ENCODE results near the gene LRGUK. TPM values are rescaled to one million over a fixed set of nuclear protein-coding genes. Genes with fewer than 3 reads are reported as not detected.

Gene LRGUK
- total and polyA plus RNA-seq, 2 donors (not counting 3 experiments of a cell fraction or from before 2014, with no cell fraction given), result 0.10 to 0.11 TPM

DNA sequence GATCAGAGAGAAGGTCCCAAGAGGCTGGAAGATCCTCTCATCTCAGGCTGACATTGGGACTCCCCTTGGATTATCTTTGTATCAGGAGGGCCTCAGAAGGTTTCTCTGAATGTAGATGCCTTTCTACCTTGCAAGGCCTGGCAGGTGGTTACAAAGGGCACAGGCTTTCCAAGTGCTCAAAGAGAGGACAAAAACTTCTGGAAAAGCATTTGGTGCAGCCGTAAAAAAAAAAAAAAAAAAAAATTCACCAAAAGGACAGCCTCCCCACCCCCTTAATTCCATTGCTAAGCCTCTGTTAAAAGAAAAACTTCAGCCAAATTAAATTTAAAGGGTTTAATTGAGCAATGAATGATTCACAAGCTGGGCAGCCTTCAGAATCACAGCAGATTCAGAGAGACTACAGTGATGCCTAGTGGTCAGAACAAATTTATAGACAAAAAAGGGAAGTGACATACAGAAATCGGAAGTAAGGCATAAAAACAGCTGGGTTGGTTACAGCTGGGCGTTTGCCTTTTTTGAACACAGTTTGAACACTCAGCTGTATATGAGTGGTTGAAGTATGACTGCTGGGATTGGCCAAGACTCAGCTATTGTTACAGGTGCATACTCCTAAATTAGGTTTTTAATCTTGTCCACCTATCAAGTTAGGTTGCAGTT lies 42.5 kb upstream of the LRGUK start:
- no peak overlapping the region for H3K4me2 ChIP-seq (ENCODE audit: insufficient read depth, low read length)
- no peak for FAIRE-seq
- POLR2A ChIA-PET, result no interaction called here
- H3K9ac ChIP-seq (replicated peaks; ENCODE audit: extremely low read depth, insufficient read depth, low read length), result no peak overlapping the region
- peaks cover 2% of the 10 kb centered on the region for H3K9me3 ChIP-seq (replicated peaks; ENCODE audit: control insufficient read depth, insufficient read depth, low read length)
- no peak for DNase-seq (ENCODE audit: low read depth, low spot score)
- TF ChIP-seq, protein P1, sequence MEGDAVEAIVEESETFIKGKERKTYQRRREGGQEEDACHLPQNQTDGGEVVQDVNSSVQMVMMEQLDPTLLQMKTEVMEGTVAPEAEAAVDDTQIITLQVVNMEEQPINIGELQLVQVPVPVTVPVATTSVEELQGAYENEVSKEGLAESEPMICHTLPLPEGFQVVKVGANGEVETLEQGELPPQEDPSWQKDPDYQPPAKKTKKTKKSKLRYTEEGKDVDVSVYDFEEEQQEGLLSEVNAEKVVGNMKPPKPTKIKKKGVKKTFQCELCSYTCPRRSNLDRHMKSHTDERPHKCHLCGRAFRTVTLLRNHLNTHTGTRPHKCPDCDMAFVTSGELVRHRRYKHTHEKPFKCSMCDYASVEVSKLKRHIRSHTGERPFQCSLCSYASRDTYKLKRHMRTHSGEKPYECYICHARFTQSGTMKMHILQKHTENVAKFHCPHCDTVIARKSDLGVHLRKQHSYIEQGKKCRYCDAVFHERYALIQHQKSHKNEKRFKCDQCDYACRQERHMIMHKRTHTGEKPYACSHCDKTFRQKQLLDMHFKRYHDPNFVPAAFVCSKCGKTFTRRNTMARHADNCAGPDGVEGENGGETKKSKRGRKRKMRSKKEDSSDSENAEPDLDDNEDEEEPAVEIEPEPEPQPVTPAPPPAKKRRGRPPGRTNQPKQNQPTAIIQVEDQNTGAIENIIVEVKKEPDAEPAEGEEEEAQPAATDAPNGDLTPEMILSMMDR (IDR thresholded peaks at IDR 0.05; ENCODE audit: extremely low read depth in 1 of 2, insufficient read depth in 1 of 2, low read depth in 1 of 2, low read length in 2 of 2), result no peak
- TF ChIP-seq GATA2 (IDR thresholded peaks at IDR 0.05; ENCODE audit: insufficient read depth, insufficient read length, low read depth, low read length), result no peak
- no peak for TF ChIP-seq FOS (IDR thresholded peaks at IDR 0.05; ENCODE audit: borderline replicate concordance, insufficient read depth, low read length)
- H3K27me3 ChIP-seq (ENCODE audit: control insufficient read depth in 2 of 2, insufficient read depth in 2 of 2, low read length in 2 of 2), result no peaks in the 10 kb centered on the region
- no peaks in the 10 kb centered on the region for H3K36me3 ChIP-seq (ENCODE audit: control insufficient read depth in 2 of 2, extremely low read depth in 1 of 2, insufficient read depth in 2 of 2, low read length in 2 of 2)
- CTCF ChIA-PET, result interaction anchor here (1.1 kb wide), 1 partner anchor 336 kb away, joined by 3 read pairs; no protein-coding TSS in a partner anchor
- no peaks in the 10 kb centered on the region for H4K20me1 ChIP-seq (replicated peaks; ENCODE audit: control insufficient read depth, extremely low read depth, insufficient read depth, low read length)
- no peaks in the 10 kb centered on the region for H3K79me2 ChIP-seq (ENCODE audit: control insufficient read depth, insufficient read depth, low read length)
- intact Hi-C loops (cut with micrococcal nuclease), result no loop called here
- H3K4me1 ChIP-seq (ENCODE audit: control insufficient read depth, extremely low read depth, insufficient read depth, low read length), result no peaks in the 10 kb centered on the region
- H3K4me3 ChIP-seq (replicated peaks in 1 of 3; ENCODE audit: insufficient read depth in 1 of 3, low read depth in 1 of 3, low read length in 3 of 3), result no peak overlapping the region
- no peak overlapping the region for H3K27ac ChIP-seq (ENCODE audit: insufficient read depth, low read depth, low read length)
- BruUV-seq (replicated peaks), result no TSS peak
- no peaks in the 10 kb centered on the region for H3K9me1 ChIP-seq (replicated peaks; ENCODE audit: control insufficient read depth, extremely low read depth, insufficient read depth, low read length)
- dilution Hi-C loops (cut with MboI; ENCODE audit: extremely low pct_ligation_motif_present, low sequenced_read_pairs), result no loop called here
- no peak overlapping the region for H2AFZ ChIP-seq (ENCODE audit: low read depth, low read length)

DNA sequence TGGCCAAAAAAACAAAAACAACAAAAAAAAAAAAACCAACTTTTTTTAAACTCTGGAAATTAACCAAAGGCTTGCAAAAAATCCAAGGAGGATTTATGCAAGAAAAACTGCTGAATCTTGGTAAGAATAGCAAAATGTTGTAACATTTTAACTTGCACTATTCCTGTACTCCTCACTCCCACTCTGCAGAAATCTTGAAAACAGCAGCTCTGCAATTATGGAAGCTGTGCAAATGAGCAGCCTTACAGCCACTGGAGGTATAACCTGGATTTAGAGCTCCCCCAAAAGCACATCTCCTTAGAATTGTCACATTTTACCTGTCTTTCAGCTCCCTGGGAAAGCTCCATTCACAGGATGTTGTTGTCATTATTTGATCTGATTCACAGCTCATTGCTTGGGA lies 41.8 kb upstream of the LRGUK start:
- ChIA-PET CTCF (interaction anchor here (1.1 kb wide), 1 partner anchor 336 kb away, joined by 3 read pairs; no protein-coding TSS in a partner anchor), POLR2A (no interaction called here)
- H3K27me3 ChIP-seq (ENCODE audit: control insufficient read depth in 2 of 2, insufficient read depth in 2 of 2, low read length in 2 of 2), result no peaks in the 10 kb centered on the region
- H3K79me2 ChIP-seq (ENCODE audit: control insufficient read depth, insufficient read depth, low read length), result no peaks in the 10 kb centered on the region
- DNase-seq (ENCODE audit: low read depth, low spot score) (no peak), FAIRE-seq (no peak)
- no peak overlapping the region for H2AFZ ChIP-seq (ENCODE audit: low read depth, low read length)
- intact Hi-C loops (cut with micrococcal nuclease), result no loop called here
- H3K4me1 ChIP-seq (ENCODE audit: control insufficient read depth, extremely low read depth, insufficient read depth, low read length), result no peaks in the 10 kb centered on the region
- no peak overlapping the region for H3K27ac ChIP-seq (ENCODE audit: insufficient read depth, low read depth, low read length)
- H3K9ac ChIP-seq (replicated peaks; ENCODE audit: extremely low read depth, insufficient read depth, low read length), result no peak overlapping the region
- H3K9me1 ChIP-seq (replicated peaks; ENCODE audit: control insufficient read depth, extremely low read depth, insufficient read depth, low read length), result no peaks in the 10 kb centered on the region
- BruUV-seq (replicated peaks), result no TSS peak
- H3K4me3 ChIP-seq (replicated peaks in 1 of 3; ENCODE audit: insufficient read depth in 1 of 3, low read depth in 1 of 3, low read length in 3 of 3), result no peak overlapping the region
- dilution Hi-C loops (cut with MboI; ENCODE audit: extremely low pct_ligation_motif_present, low sequenced_read_pairs), result no loop called here
- no peaks in the 10 kb centered on the region for H3K36me3 ChIP-seq (ENCODE audit: control insufficient read depth in 2 of 2, extremely low read depth in 1 of 2, insufficient read depth in 2 of 2, low read length in 2 of 2)
- H4K20me1 ChIP-seq (replicated peaks; ENCODE audit: control insufficient read depth, extremely low read depth, insufficient read depth, low read length), result no peaks in the 10 kb centered on the region
- H3K9me3 ChIP-seq (replicated peaks; ENCODE audit: control insufficient read depth, insufficient read depth, low read length), result peaks cover 2% of the 10 kb centered on the region
- no peak for TF ChIP-seq FOS (IDR thresholded peaks at IDR 0.05; ENCODE audit: borderline replicate concordance, insufficient read depth, low read length)
- TF ChIP-seq, protein P2, sequence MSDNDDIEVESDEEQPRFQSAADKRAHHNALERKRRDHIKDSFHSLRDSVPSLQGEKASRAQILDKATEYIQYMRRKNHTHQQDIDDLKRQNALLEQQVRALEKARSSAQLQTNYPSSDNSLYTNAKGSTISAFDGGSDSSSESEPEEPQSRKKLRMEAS (IDR thresholded peaks at IDR 0.05; ENCODE audit: insufficient read depth, insufficient read length), result no peak
- no peak for TF ChIP-seq POLR2AphosphoS5 (IDR thresholded peaks at IDR 0.05; ENCODE audit: insufficient read depth, low read depth, low read length)
- no peak for TF ChIP-seq EZH2 (IDR thresholded peaks at IDR 0.05; ENCODE audit: borderline replicate concordance, low read depth, low read length, severe bottlenecking)
- no peak overlapping the region for H3K4me2 ChIP-seq (ENCODE audit: insufficient read depth, low read length)
